H1 (cell line): Measurements from ENCODE around the gene SECTM1. TPM values are rescaled to one million over a fixed set of nuclear protein-coding genes. Genes with fewer than 3 reads are reported as not detected.

ENCODE experiments used
- GABPA ChIP-seq: IDR thresholded peaks from 2 replicates; pipeline ENCODE4 v1.6.1; 2011; ENCODE audit warnings: mild to moderate bottlenecking, low read length, moderate library complexity, borderline replicate concordance; ENCODE audit not compliant: insufficient read depth
- SIX5 ChIP-seq: IDR thresholded peaks from 2 replicates; pipeline ENCODE4 v1.6.1; 2011; ENCODE audit warnings: mild to moderate bottlenecking, low read depth, low read length
- polyA plus RNA-seq, 7 experiments: library from polyadenylated mRNA; depleted of rRNA in 3 of 7; stranded (reverse) in 5 of 7; unstranded in 2 of 7; fragments of >200 nt in 5 of 7; fragments of 200-250 nt in 2 of 7; gene quantifications; 1 replicate in 5 of 7; 2 replicates in 1 of 7; 4 replicates in 1 of 7; pipeline versions ENCODE4 v1.2.1 to v1.2.3, GENCODE V29; 2011 to 2013; ENCODE audit warnings: missing spikeins in 2 of 7, mixed read lengths in 2 of 7
- total RNA-seq: library from RNA; stranded (reverse); fragmentation: NEBNext Ultra II Directional; extraction: Animal tissue kit (Norgen Biotek cat#: 25700); gene quantifications from 2 replicates; pipeline ENCODE4 v1.2.1, GENCODE V29; 2021

The SECTM1 gene
- total and polyA plus RNA-seq, 2 of the 8 experiments (the other 6 are each of a cell fraction or from before 2014, with no cell fraction given), result 0.20 to 0.65 TPM

- TF ChIP-seq SIX5 (no peak), GABPA (no peak)
Observed at GRCh38 chr17:82314012-82314726, 19.4 kb downstream of the SECTM1 start (continued).
